HG03457 (cell line): ENCODE results near the gene FITM1.

Source experiments
- ATAC-seq: cut with Tn5 transposase; IDR thresholded peaks from one replicate; pipeline ENCODE4 v1.9.1; 2021; ENCODE audit warnings: moderate number of reproducible peaks; ENCODE audit not compliant: unreplicated experiment

Gene FITM1

GRCh38 chr14:24116128-24116814 lies 14.2 kb upstream of the FITM1 start:
- ATAC-seq: no peak

- ATAC-seq: no peak
These were observed 13.3 kb upstream of the FITM1 start for GRCh38 chr14:24117179-24117578.

GRCh38 chr14:24119691-24120090 lies 10.8 kb upstream of the FITM1 start:
- no peak for ATAC-seq

- ATAC-seq: no peak
These were observed 9.2 kb upstream of the FITM1 start for GRCh38 chr14:24121210-24121609.

GRCh38 chr14:24122416-24122815 lies 8.0 kb upstream of the FITM1 start:
- ATAC-seq: no peak

- no peak for ATAC-seq
These were observed 7.6 kb upstream of the FITM1 start for GRCh38 chr14:24122898-24123297.

- ATAC-seq: no peak
These were observed 6.7 kb upstream of the FITM1 start for GRCh38 chr14:24123424-24124417.

- no peak for ATAC-seq
These were observed 3.5 kb upstream of the FITM1 start for GRCh38 chr14:24126939-24127338.

- no peak for ATAC-seq
These were observed 2.8 kb upstream of the FITM1 start for GRCh38 chr14:24127673-24128072.

- no peak for ATAC-seq
These were observed 955 bp upstream of the FITM1 start for GRCh38 chr14:24129410-24129998.

GRCh38 chr14:24130717-24131548 lies 474 bp downstream of the FITM1 start:
- no peak for ATAC-seq

GRCh38 chr14:24131549-24131966 lies 1.1 kb downstream of the FITM1 start:
- no peak for ATAC-seq

GRCh38 chr14:24132061-24132685 lies 1.7 kb downstream of the FITM1 start:
- ATAC-seq: no peak

- ATAC-seq: no peak
These were observed 2.5 kb downstream of the FITM1 start for GRCh38 chr14:24132976-24133375.

- no peak for ATAC-seq
These were observed 3.3 kb downstream of the FITM1 start for GRCh38 chr14:24133735-24134134.

GRCh38 chr14:24135584-24135833 lies 5.0 kb downstream of the FITM1 start:
- no peak for ATAC-seq

- ATAC-seq: peak; percentile 66
These were observed 5.6 kb downstream of the FITM1 start, which contains the start of gene PSME1 for GRCh38 chr14:24135834-24136683. TSS of gene PSME1 (plus strand) at chr14:24136194. CDS start at chr14:24136263, 69 bp downstream.

GRCh38 chr14:24136684-24137528 lies 6.4 kb downstream of the FITM1 start:
- ATAC-seq: no peak
